ENCODE results near the gene SH3BGRL2. TPM values are rescaled to one million over a fixed set of nuclear protein-coding genes. Genes with fewer than 3 reads are reported as not detected.
"Not testable (repeated sequence)": the region's sequence is repeated elsewhere in the genome, so short reads cannot be mapped to it uniquely, and the experiment has no call there.

SH3BGRL2 gene
- total RNA-seq, 1 donor = 2.2 TPM

- no peaks in the 10 kb centered on the region for H3K36me3 ChIP-seq (ENCODE audit: insufficient read depth, low read length)
- H2AFZ ChIP-seq (ENCODE audit: low read length) = no peak overlapping the region
- no peak for DNase-seq (ENCODE audit: insufficient read length, low spot score, missing footprints)
- H3K9me3 ChIP-seq (ENCODE audit: low read depth, low read length) = no peaks in the 10 kb centered on the region
- H3K4me3 ChIP-seq (ENCODE audit: insufficient read depth, low read length) = no peak overlapping the region
- no peaks in the 10 kb centered on the region for H4K20me1 ChIP-seq (ENCODE audit: insufficient read depth, low read length)
- peaks cover 12% of the 10 kb centered on the region for H3K27me3 ChIP-seq (ENCODE audit: insufficient read depth, low read length)
- TF ChIP-seq, protein P1, sequence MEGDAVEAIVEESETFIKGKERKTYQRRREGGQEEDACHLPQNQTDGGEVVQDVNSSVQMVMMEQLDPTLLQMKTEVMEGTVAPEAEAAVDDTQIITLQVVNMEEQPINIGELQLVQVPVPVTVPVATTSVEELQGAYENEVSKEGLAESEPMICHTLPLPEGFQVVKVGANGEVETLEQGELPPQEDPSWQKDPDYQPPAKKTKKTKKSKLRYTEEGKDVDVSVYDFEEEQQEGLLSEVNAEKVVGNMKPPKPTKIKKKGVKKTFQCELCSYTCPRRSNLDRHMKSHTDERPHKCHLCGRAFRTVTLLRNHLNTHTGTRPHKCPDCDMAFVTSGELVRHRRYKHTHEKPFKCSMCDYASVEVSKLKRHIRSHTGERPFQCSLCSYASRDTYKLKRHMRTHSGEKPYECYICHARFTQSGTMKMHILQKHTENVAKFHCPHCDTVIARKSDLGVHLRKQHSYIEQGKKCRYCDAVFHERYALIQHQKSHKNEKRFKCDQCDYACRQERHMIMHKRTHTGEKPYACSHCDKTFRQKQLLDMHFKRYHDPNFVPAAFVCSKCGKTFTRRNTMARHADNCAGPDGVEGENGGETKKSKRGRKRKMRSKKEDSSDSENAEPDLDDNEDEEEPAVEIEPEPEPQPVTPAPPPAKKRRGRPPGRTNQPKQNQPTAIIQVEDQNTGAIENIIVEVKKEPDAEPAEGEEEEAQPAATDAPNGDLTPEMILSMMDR (IDR thresholded peaks at IDR 0.05; ENCODE audit: extremely low read depth, low read depth, low read length) = no peak
- no peaks in the 10 kb centered on the region for H3K79me2 ChIP-seq (ENCODE audit: insufficient read depth, low read length)
- H3K4me1 ChIP-seq (ENCODE audit: insufficient read depth, low read length) = no peaks in the 10 kb centered on the region
- H3K4me2 ChIP-seq (ENCODE audit: insufficient read depth, low read length) = no peak overlapping the region
- no peak overlapping the region for H3K27ac ChIP-seq (ENCODE audit: low read depth, low read length)
Measured at GRCh38 chr6:79734374-79734773, 103.2 kb downstream of the SH3BGRL2 start.

DNA sequence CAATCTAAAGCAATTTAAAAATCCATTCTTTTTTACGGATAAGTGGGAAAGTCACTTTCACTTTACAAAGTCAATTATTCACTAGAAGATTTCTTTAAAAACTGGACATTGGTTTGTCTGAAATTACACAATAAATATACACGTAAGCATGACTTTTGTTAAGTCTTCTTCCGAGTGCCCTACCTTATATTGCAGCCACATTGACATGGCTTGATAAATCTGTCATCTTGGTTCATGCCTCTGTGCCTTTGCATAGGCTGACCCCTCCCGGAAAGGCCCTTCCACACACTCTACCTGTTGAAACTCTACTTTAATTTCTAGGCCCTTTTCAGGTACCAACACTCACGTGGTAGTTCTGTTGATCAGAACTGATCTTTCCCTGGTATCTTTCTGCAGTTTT, 104.1 kb downstream of the SH3BGRL2 start:
- TF ChIP-seq, protein P1 (IDR thresholded peaks at IDR 0.05; ENCODE audit: extremely low read depth, low read depth, low read length) = no peak
- Histone ChIP-seq H4K20me1 (ENCODE audit: insufficient read depth, low read length) (no peaks in the 10 kb centered on the region), H3K4me1 (ENCODE audit: insufficient read depth, low read length) (no peaks in the 10 kb centered on the region), H3K79me2 (ENCODE audit: insufficient read depth, low read length) (no peaks in the 10 kb centered on the region), H3K9me3 (ENCODE audit: low read depth, low read length) (no peaks in the 10 kb centered on the region), H2AFZ (ENCODE audit: low read length) (no peak overlapping the region), H3K36me3 (ENCODE audit: insufficient read depth, low read length) (no peaks in the 10 kb centered on the region), H3K27ac (ENCODE audit: low read depth, low read length) (no peak overlapping the region), H3K4me2 (ENCODE audit: insufficient read depth, low read length) (no peak overlapping the region), H3K4me3 (ENCODE audit: insufficient read depth, low read length) (no peak overlapping the region), H3K27me3 (ENCODE audit: insufficient read depth, low read length) (peaks cover 12% of the 10 kb centered on the region)
- no peak for DNase-seq (ENCODE audit: insufficient read length, low spot score, missing footprints)

DNA sequence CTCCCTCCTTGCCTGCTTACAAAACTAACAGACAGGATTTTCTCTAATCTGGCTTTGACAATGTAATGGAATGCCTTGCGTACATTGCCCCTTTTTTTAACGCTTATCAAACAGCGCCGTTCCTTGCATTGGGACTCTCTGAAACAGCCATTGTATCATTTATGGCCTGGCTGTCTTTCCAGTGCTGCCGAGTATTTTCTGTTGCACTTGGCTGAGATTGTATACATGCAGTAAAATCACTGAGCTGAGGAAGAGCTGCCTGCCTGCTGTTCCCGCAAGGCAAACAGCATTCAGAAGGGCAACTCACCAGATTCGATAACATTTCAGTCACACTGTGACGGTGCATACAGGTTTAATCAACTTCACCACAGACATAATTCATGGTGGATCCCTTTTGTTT, 106.0 kb downstream of the SH3BGRL2 start:
- H3K4me1 ChIP-seq (ENCODE audit: insufficient read depth, low read length) = no peaks in the 10 kb centered on the region
- no peaks in the 10 kb centered on the region for H3K27me3 ChIP-seq (ENCODE audit: insufficient read depth, low read length)
- H3K36me3 ChIP-seq (ENCODE audit: insufficient read depth, low read length) = no peaks in the 10 kb centered on the region
- no peaks in the 10 kb centered on the region for H4K20me1 ChIP-seq (ENCODE audit: insufficient read depth, low read length)
- DNase-seq (ENCODE audit: insufficient read length, low spot score, missing footprints) = no peak
- H3K79me2 ChIP-seq (ENCODE audit: insufficient read depth, low read length) = no peaks in the 10 kb centered on the region
- peak overlapping the region; percentile 66 for H3K4me3 ChIP-seq (ENCODE audit: insufficient read depth, low read length)
- H2AFZ ChIP-seq (ENCODE audit: low read length) = peak overlapping the region; percentile 95
- peak overlapping the region; percentile 7 for H3K27ac ChIP-seq (ENCODE audit: low read depth, low read length)
- TF ChIP-seq, protein P1 (IDR thresholded peaks at IDR 0.05; ENCODE audit: extremely low read depth, low read depth, low read length) = no peak
- no peaks in the 10 kb centered on the region for H3K9me3 ChIP-seq (ENCODE audit: low read depth, low read length)
- H3K4me2 ChIP-seq (ENCODE audit: insufficient read depth, low read length) = peak overlapping the region; percentile 84

DNA sequence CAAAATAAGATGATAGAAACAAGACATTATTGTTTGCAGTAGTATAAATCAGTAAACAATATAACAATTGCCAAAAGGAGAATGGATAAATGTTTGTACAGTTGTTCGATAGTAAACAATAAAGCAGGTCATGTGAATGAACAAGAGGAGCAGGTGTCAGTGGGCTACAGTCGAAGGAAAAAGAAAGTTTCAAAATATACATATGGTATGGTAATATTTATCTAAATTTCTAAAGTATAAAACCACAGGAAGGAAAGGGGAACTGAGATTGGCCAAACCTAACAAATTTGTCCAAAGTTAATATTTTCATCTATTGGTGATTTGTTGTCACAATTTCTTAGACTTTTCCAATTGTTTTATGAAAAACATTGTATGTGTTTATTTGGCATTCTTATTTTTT, 110.9 kb downstream of the SH3BGRL2 start:
- Histone ChIP-seq H3K27ac (ENCODE audit: low read depth, low read length) (no peak overlapping the region), H3K4me1 (ENCODE audit: insufficient read depth, low read length) (no peaks in the 10 kb centered on the region), H3K4me2 (ENCODE audit: insufficient read depth, low read length) (no peak overlapping the region), H3K4me3 (ENCODE audit: insufficient read depth, low read length) (no peak overlapping the region), H3K27me3 (ENCODE audit: insufficient read depth, low read length) (no peaks in the 10 kb centered on the region), H4K20me1 (ENCODE audit: insufficient read depth, low read length) (no peaks in the 10 kb centered on the region), H3K36me3 (ENCODE audit: insufficient read depth, low read length) (no peaks in the 10 kb centered on the region), H3K79me2 (ENCODE audit: insufficient read depth, low read length) (no peaks in the 10 kb centered on the region), H3K9me3 (ENCODE audit: low read depth, low read length) (no peaks in the 10 kb centered on the region), H2AFZ (ENCODE audit: low read length) (no peak overlapping the region)
- DNase-seq (ENCODE audit: insufficient read length, low spot score, missing footprints) = no peak
- TF ChIP-seq, protein P1 (IDR thresholded peaks at IDR 0.05; ENCODE audit: extremely low read depth, low read depth, low read length) = no peak

DNA sequence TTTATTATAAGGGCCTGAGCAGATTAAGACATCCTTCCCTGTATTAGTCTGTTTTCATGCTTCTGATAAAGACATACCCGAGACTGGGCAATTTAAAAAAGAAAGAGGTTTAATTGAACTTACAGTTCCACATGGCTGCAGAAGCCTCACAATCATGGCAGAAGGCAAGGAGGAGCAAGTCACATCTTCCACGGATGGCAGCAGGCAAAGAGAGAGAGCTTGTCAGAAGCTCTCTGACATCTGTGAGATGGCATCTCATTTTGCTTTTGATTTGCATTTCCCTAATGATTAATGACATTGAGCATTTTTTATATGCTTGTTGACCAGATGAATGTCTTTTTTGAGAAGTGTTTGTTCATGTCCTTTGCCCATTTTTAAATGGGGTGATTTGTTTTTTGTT, 114.2 kb downstream of the SH3BGRL2 start:
- H2AFZ ChIP-seq (ENCODE audit: low read length); H3K27me3 ChIP-seq (ENCODE audit: insufficient read depth, low read length); H3K79me2 ChIP-seq (ENCODE audit: insufficient read depth, low read length); DNase-seq (ENCODE audit: insufficient read length, low spot score, missing footprints); H3K36me3 ChIP-seq (ENCODE audit: insufficient read depth, low read length); H3K4me1 ChIP-seq (ENCODE audit: insufficient read depth, low read length); H3K4me2 ChIP-seq (ENCODE audit: insufficient read depth, low read length); H3K9me3 ChIP-seq (ENCODE audit: low read depth, low read length); H3K27ac ChIP-seq (ENCODE audit: low read depth, low read length); H4K20me1 ChIP-seq (ENCODE audit: insufficient read depth, low read length); H3K4me3 ChIP-seq (ENCODE audit: insufficient read depth, low read length): not testable (repeated sequence)

- not testable (repeated sequence) for H3K79me2 ChIP-seq (ENCODE audit: insufficient read depth, low read length); H3K27ac ChIP-seq (ENCODE audit: low read depth, low read length); H3K27me3 ChIP-seq (ENCODE audit: insufficient read depth, low read length); H3K4me3 ChIP-seq (ENCODE audit: insufficient read depth, low read length); DNase-seq (ENCODE audit: insufficient read length, low spot score, missing footprints); H3K4me1 ChIP-seq (ENCODE audit: insufficient read depth, low read length); H4K20me1 ChIP-seq (ENCODE audit: insufficient read depth, low read length); H3K9me3 ChIP-seq (ENCODE audit: low read depth, low read length); H2AFZ ChIP-seq (ENCODE audit: low read length); H3K4me2 ChIP-seq (ENCODE audit: insufficient read depth, low read length); H3K36me3 ChIP-seq (ENCODE audit: insufficient read depth, low read length)
Measured at GRCh38 chr6:79746325-79746724, 115.2 kb downstream of the SH3BGRL2 start.

Data from osteoblast (primary cell).